ENCODE measurements around the gene FAF1.
"Not testable (repeated sequence)": the region's sequence is repeated elsewhere in the genome, so short reads cannot be mapped to it uniquely, and the experiment has no call there.

Gene FAF1

DNA sequence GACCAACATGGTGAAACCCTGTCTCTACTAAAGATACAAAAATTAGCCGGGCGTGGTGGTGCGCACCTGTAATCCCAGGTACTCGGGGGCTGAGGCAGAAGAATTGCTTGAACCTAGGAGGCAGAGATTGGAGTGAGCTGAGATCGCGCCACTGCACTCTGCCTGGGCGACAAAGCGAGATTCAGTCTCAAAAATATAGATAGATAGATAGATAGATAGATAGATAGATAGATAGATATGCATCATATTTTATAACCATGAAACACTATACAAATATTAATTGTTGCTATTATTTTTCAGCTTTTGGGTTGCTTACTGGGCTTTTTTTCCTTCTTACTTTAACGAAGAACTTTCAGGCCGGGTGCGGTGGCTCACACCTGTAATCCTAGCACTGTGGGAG, 4.8 kb upstream of the FAF1 start:
- no peak for DNase-seq (ENCODE audit: low read depth in 2 of 2, low spot score in 1 of 2)

DNA sequence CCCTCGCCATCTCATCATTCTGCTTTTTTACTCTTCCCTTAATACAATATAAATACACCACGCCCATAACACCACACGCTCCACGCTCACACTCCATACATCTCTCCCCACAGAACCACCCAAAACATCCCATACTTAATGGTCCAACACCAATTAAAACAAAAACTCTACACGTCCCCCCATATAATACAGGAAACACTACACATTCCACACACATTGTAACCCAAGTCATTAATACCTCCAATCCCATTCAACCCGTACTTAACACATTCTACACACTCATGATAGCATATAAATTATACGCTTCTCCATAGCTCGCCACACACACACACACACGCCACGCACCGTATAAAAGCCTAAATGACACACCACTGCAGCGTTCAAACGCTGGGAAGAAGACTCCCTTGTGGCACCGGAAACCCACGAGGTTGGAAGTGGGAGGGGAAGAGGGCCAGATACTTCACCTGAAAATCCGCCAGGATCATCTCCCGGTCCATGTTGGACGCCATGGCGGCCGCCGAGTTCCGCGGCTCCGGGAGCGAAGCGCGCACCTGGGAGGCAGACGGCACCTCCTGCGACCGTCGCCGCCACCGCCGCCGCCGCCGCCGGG, 659 bp downstream of the FAF1 start:
- DNase-seq (ENCODE audit: low read depth in 2 of 2, low spot score in 1 of 2) = no peak

DNA sequence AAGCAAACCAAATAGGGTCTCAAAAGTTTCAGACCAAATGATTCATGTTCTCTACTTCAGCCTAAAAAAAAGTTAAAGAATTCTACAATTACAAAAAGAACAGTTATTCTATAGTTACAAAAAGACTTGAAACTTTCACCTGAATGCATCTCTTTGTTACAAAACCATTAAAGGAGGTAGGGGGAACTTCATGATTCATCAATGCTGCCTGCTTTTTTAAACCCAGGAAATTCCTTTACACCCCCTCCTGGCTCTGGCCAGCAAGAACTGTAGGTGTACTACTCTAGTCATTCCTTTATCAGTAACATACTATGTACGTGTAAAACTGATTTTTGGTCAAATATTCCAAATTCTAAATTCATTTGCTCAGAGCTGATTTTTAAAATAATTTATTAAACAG, 5.0 kb downstream of the FAF1 start:
- DNase-seq (ENCODE audit: low read depth in 2 of 2, low spot score in 1 of 2) = no peak

DNA sequence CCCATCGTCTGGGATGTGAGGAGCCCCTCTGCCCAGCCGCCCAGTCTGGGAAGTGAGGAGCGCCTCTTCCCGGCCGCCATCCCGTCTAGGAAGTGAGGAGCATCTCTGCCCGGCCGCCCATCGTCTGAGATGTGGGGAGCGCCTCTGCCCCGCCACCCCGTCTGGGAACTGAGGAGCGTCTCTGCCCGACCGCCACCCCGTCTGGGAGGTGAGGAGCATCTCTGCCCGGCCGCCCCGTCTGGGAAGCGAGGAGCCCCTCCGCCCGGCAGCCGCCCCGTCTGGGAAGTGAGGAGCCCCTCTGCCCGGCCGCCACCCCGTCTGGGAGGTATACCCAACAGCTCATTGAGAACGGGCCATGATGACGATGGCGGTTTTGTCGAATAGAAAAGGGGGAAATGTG, 7.5 kb downstream of the FAF1 start:
- not testable (repeated sequence) for DNase-seq (ENCODE audit: low read depth in 2 of 2, low spot score in 1 of 2)

DNA sequence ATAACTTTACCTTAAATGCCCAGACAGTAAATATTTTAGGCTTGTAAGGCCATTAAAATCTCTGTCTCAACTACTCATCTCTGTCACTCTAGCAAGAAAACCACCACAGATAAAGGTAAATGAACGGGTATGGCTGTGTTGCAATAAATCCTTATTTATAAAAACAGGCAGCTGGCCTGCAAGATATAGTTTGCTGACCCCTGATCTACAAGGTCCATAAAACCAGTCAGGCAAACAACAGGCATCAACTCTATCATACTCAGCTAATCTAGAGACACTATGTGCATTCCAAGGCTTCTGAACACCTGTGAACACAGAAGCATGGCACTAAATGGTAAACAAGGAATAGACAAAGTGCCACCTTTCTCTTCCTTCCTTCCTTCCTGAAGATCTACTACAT, 9.7 kb downstream of the FAF1 start:
- no peak for DNase-seq (ENCODE audit: low read depth in 2 of 2, low spot score in 1 of 2)

DNA sequence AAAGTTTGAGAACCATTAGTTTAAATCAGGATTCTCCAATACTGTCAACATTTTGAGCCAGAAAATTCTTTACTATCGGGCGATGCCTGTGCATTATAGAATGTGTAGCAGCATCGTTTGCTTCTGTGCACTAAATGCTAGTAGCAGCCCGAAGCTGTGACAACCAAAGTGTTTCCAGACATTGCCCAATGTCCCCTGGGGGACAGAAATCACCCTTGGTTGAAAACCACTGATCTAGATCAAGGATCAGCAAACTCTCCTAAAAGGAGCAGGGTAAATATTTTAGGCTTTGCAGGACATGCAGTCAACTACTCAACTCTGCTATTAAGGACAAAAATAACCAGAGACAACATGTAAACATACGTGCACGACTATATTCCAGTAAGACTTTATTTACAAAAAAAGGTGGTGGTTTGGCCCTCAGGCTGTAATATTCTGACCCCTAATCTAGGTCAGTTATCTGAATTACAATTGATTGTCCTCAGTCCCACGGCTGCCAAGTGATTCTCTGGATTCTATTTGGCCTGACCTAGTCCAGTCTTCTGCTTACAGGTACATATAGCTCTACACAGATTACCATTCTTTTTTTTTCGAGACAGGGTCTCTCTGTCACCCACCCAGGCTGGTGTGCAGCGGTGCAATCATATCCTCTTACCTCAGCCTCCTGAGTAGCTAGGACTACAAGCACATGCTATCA, 10.6 kb downstream of the FAF1 start:
- no peak for DNase-seq (ENCODE audit: low read depth in 2 of 2, low spot score in 1 of 2)

DNA sequence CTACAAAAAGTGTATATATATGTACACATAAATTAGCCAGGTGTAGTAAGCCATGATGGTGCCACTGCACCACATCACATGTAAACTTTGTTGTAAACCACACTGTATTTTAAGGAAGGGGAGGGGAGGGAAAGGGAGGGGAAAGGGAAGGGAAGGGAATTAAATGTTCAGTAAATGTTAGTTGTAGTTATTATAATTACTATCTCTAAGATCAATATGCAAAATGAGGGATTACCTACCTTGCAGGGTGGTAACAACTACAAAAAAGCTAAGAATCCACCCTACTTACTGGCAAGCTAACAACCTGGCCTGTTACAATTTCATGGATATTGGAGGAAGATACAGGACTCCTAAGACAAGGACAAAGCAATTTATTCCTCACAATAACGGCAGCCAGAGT, 17.7 kb downstream of the FAF1 start:
- DNase-seq (ENCODE audit: low read depth in 2 of 2, low spot score in 1 of 2) = no peak

DNA sequence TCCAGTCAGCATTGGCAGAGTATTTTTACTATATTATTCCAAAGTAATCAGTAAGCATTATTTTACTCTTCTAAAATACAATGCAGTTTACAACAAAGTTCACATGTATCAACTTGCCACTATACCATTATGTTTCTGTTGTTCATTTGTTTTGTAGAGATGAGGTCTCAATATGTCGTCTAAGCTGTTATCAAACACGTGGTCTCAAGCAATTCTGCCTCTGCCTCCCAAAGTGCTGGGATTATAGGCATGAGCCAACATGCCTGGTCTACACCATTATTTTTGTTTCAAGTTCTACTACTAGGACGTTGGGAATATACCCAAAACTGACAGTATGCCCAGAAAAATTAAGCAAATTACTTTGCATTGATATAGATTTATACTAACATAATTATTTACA, 19.8 kb downstream of the FAF1 start:
- DNase-seq (ENCODE audit: low read depth in 2 of 2, low spot score in 1 of 2) = no peak

DNA sequence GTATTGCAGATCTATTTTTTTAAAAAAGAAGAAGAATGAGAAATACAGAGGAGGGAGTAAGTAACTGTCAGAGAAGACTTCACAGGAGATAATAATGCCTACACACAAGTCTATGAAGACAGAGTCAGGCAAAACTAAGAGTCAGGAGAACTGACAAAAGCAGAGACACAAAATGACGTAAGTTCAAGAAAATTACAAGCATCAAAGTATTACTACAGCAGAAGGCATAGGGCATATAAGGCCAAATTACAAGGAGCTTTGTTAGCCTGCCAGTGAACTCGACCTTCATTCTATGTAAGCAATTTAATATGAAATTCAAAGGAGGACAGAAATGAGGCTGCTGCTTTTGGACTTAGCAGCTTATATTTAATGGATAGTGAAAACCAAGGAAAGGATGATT, 23.7 kb downstream of the FAF1 start:
- DNase-seq (ENCODE audit: low read depth in 2 of 2, low spot score in 1 of 2) = no peak

DNA sequence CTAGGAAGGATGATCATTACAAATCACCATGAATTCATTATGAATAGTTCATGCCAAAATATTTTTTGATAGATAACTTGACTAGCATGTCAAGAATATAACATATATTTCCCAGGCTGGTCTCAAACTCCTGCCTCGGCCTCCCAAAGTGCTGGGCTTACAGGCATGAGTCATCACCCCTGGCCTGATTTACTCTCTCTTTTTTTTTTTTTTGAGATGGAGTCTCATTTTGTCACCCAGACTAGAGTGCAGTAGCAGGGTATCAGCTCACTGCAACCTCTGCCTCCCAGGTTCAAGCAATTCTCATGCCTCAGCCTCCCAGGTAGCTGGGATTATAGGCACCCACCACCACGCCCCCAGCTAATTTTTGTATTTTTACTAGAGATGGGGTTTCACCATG, 24.8 kb downstream of the FAF1 start:
- not testable (repeated sequence) for DNase-seq (ENCODE audit: low read depth in 2 of 2, low spot score in 1 of 2)

DNA sequence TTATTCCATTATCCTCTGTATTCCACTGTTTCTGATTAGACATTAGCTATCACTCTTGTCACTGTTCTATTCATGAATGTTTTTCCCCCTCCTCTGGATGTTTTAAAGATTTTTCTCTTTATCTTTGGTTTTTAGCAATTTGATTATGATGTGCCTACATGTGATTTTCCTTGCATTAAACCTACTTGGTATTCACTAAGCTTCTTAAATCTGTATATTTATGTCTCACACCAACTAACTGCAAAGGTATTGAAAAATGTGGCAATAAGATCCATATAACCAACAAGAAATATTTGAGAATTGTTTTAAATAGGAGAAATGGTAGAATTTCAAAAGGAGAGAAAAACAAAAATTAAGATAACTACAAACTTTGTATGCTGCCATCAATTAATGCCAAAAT, 25.2 kb downstream of the FAF1 start:
- DNase-seq (ENCODE audit: low read depth in 2 of 2, low spot score in 1 of 2) = no peak

DNA sequence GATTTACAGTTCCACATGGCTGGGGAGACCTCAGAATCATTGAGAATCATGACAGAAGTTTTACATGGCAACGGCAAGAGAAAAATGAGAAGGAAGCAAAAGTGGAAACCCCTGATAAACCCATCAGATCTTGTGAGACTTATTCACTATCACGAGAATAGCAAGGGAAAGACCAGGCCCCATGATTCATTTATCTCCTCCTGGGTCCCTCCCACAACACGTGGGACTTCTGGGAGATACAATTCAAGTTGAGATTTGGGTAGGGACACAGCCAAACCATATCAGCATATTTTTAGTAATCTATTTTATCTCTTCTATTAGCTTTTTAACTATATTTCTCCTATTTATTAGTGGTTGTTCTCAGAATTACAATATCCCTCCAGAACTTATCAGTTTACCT, 26.3 kb downstream of the FAF1 start:
- not testable (repeated sequence) for DNase-seq (ENCODE audit: low read depth in 2 of 2, low spot score in 1 of 2)

DNA sequence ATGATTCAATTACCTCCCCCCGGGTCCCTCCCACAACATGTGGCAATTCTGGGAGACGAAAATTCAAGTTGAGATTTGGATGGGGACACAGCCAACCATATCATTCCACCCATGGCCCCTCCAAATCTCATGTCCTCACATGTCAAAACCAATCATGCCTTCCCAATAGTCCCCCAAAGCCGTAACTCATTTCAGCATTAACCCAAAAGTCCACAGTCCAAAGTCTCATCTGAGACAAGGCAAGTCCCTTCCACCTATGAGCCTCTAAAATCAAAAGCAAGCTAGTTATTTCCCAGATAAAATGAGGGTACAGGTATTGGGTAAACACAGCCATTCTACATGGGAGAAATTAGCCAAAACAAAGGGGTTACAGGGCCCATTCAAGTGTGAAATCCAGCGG, 28.0 kb downstream of the FAF1 start:
- not testable (repeated sequence) for DNase-seq (ENCODE audit: low read depth in 2 of 2, low spot score in 1 of 2)

DNA sequence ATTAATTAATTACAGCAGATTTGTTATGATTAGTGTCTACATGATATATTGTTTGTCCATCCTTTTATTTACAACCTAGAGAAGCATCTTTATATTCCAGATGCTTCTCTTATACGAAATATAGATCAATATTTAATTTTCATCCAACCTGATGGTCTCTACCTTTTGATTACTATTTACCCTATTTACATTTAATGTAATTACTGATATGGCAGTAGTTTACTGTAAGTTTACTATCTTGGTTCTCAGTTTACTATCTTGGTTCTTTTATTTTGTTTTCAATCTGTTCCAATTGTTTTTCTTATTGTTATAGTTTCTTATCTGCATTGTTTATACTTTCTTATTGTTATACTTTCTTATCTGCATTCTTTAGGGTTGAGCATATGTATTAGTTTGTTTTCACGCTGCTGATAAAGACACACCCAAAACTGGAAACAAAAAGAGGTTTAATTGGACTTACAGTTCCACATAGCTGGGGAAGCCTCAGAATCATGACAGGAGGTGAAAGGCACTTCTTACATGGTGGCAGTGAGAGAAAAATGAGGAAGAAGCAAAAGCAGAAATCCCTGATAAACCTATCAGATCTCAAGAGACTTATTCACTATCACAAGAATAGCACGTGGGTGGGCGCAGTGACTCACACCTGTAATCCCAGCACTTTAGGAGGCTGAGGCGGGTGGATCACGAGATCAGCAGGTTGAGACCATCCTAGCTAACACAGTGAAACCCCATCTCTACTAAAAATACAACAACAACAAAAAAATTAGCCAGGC, 28.9 kb downstream of the FAF1 start:
- no peak for DNase-seq (ENCODE audit: low read depth in 2 of 2, low spot score in 1 of 2)

DNA sequence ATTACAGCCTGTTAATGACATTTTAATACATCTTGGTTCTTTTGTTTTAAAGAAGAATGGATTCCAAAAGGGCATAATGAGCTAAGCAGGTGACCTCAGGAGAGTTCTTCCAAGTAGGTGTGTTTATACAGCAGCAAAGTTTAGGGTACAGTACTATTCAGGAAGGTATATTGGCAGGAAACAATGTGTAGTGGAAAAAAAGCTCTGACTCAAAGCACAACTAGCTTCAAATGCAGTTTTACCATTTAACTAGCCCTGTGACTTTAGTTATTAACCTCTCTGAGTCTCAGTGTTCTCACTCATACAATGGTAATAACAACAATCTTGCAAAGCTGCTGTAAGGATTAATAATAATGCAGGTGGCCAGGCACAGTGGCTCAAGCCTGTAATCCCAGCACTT, 29.9 kb downstream of the FAF1 start:
- no peak for DNase-seq (ENCODE audit: low read depth in 2 of 2, low spot score in 1 of 2)

DNA sequence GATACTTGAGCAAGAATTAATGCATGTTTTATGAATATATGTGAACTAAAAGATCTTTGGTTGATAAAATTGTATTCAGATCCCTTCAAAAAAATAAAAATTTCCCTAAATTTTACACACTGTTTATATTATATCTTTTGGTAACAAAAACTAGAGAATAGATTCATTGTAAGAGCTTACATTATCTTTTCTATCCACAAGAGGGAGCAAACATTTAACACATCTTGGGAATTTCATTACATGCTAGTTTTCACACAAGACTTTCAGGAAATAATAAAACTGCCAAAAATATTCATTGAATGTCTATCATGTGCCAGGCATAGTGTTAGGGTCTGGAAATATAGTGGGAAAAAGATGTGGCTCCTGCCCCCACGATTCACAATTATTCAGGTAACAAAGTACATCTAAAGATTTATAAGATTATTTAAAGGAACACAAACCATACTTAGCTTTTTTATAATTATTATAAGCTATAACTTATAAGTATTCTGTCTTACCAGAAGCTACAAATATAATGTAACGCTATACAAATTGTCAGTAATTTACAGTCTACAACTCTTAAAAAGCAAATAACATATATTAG, 30.6 kb downstream of the FAF1 start:
- no peak for DNase-seq (ENCODE audit: low read depth in 2 of 2, low spot score in 1 of 2)

DNA sequence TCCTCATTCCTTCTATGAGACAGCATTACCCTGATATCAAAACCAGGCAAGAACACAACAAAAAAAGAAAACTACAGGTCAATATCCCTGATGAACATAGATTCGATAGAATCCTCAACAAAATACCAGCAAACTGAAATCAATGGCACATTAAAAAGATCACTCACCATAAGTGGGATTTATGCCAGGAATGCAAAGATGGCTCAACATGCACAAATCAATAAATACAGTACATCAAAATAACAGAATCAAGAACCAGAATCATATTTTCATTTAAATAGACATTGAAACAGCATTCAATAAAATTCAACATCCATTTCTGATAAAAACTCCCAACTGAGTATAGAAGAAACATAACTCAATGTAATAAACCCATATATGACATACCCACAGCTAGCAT, 36.5 kb downstream of the FAF1 start:
- no peak for DNase-seq (ENCODE audit: low read depth in 2 of 2, low spot score in 1 of 2)

DNA sequence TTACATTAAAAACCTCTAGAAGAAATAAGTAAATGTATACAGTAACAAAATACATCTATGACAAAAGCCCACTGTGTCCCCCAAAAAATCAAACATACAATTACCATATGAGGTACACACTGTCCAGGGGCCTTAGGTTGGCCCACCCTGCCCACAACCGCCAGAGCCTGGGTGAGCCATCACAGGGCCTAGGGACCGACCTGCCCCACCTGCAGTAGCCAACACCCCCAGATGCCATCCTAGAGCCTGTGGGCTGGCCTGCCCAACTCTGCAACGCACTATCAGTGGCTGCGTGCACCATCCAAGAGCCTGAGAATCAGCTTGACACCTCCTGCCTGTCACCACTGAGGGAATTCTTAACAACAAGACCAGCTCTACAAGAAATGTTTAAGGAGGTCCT, 39.0 kb downstream of the FAF1 start:
- DNase-seq (ENCODE audit: low read depth in 2 of 2, low spot score in 1 of 2) = no peak

DNA sequence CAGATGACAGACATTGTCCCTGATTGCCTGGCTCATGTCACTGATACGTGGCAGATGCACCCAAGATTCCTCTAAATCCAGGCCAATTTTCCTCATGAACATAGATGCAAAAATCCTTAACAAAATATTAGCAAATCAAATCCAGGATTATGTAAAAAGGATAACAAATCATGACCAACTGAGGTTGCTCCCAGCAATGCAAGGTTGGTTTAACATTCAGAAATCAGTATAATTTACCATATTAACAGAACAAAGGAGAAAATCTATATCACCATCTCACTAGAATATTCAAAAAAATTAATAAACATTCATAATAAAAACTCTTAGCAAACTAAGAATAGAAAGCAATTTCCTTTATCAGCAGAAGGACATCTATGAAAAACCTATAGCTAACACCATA, 39.7 kb downstream of the FAF1 start:
- no peak for DNase-seq (ENCODE audit: low read depth in 2 of 2, low spot score in 1 of 2)

DNA sequence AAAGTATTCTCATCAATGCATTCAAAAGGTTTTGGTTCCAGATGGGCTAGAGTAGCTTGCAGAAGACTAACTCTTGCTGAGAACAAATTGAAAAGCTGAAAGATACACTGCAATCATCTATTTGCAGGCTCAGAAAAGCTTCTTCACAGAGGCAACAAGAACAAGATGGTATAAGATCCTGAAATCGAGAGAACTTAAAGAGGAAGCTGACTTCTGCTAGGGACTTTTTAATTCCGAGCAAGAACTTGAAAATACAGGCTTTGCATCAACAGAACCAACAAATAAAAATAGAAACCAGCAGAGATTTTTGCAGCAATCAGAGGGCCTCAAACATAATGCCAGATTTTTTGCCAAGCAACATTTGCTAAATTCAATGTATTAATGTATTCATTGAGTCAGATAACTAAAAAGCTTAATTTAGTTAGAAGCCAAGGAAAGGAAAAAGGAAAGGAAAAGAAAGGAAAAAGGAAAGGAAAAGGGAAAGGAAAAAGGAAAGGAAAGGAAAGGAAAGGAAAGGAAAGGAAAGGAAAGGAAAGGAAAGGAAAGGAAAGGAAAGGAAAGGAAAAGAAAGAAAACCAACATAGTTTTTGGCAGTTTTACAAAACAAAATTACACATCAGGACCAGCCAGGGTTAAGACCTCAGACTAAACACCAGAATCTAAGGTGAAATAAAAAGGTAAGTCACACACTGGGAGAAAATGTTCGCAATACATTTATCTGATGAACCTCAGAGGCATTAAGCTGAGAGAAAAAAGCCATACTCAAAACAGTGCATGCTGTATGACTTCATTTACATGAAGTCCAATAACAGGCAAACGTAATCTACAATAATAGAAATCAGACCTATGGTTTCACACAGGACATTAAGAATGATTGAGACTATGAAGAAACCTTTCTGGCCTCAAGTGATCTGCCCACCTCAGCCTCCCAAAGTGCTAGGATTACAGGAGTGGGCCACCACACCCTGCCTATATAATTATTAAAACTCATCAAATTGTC, 42.6 kb downstream of the FAF1 start:
- no peak for DNase-seq (ENCODE audit: low read depth in 2 of 2, low spot score in 1 of 2)

DNA sequence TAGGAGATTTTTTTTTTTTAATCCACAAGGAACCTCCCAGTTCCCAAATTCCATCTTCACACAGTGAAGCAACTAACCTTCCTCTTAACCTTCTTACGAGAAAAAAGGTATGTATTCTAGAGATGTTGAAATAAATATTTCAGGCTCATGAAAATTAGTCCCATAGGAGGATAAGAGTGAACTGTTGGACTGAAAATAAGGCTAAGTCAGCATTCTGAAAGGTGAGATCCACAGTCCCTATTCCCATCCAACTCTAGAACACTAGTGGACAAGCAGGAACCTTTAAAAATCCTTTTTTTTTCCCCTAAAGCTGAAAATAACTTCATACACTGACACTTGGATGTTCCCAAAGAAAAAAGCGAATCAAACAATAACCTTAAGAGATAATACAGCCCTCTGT, 44.4 kb downstream of the FAF1 start:
- DNase-seq (ENCODE audit: low read depth in 2 of 2, low spot score in 1 of 2) = no peak

All from stimulated activated CD8-positive, alpha-beta memory T cell treated with anti-CD3 and anti-CD28 coated beads, Interleukin-4, amount 100 ng/mL, for 1 hour (primary cell).